ENCODE measurements around the gene TMC5.

Gene TMC5

GRCh38 chr16:19468300-19468699 is 50.6 kb downstream of the TMC5 start:
- no peak for DNase-seq

- no peak for DNase-seq
These were observed 54.8 kb downstream of the TMC5 start for GRCh38 chr16:19472482-19472881.

GRCh38 chr16:19474617-19475016 is 56.9 kb downstream of the TMC5 start:
- DNase-seq, result no peak

- no peak for DNase-seq
These were observed 60.8 kb downstream of the TMC5 start for GRCh38 chr16:19478505-19478904.

- DNase-seq, result no peak
These were observed 61.6 kb downstream of the TMC5 start for GRCh38 chr16:19479302-19479721.

GRCh38 chr16:19481296-19481695 is 63.6 kb downstream of the TMC5 start:
- no peak for DNase-seq

GRCh38 chr16:19481769-19482168 is 64.1 kb downstream of the TMC5 start:
- DNase-seq, result no peak

- DNase-seq, result no peak
These were observed 64.6 kb downstream of the TMC5 start for GRCh38 chr16:19482291-19482690.

GRCh38 chr16:19484096-19484495 is 66.4 kb downstream of the TMC5 start:
- DNase-seq, result no peak

- DNase-seq, result no peak
These were observed 67.9 kb downstream of the TMC5 start for GRCh38 chr16:19485611-19486010.

- no peak for DNase-seq
These were observed 68.4 kb downstream of the TMC5 start for GRCh38 chr16:19486051-19486450.

- no peak for DNase-seq
These were observed 69.2 kb downstream of the TMC5 start for GRCh38 chr16:19486750-19487325.

- DNase-seq, result no peak
These were observed 70.5 kb downstream of the TMC5 start for GRCh38 chr16:19488213-19488640.

- DNase-seq, result no peak
These were observed 72.9 kb downstream of the TMC5 start for GRCh38 chr16:19490619-19491018.

- DNase-seq, result no peak
These were observed 79.5 kb downstream of the TMC5 start for GRCh38 chr16:19497176-19497575.

GRCh38 chr16:19499006-19499405 is 81.3 kb downstream of the TMC5 start:
- no peak for DNase-seq

GRCh38 chr16:19499481-19499880 is 81.8 kb downstream of the TMC5 start:
- DNase-seq, result no peak

GRCh38 chr16:19502395-19503131 is 84.9 kb downstream of the TMC5 start:
- peak; percentile 50 for DNase-seq

GRCh38 chr16:19503461-19504075 is 85.9 kb downstream of the TMC5 start:
- DNase-seq, result no peak

- no peak for DNase-seq
These were observed 88.1 kb downstream of the TMC5 start for GRCh38 chr16:19505600-19506303.

- DNase-seq, result no peak
These were observed 89.3 kb downstream of the TMC5 start for GRCh38 chr16:19506965-19507364.

GRCh38 chr16:19507867-19508266 is 90.2 kb downstream of the TMC5 start:
- DNase-seq, result no peak

- no peak for DNase-seq
These were observed 94.6 kb downstream of the TMC5 start for GRCh38 chr16:19512297-19512696.

All from DMS79 (cell line).